IPS-15b (cell line): ENCODE measurements around the gene UBASH3A.

Experiments
- H3K27me3 ChIP-seq: one replicate; pipeline ENCODE4 v1.6.1; 2013; ENCODE audit warnings: low read length; ENCODE audit not compliant: control insufficient read depth, insufficient read depth
- H3K36me3 ChIP-seq: one replicate; pipeline ENCODE4 v1.6.1; 2013; ENCODE audit warnings: low read length; ENCODE audit not compliant: control insufficient read depth, insufficient read depth
- H3K4me1 ChIP-seq: one replicate; pipeline ENCODE4 v1.6.1; 2013; ENCODE audit warnings: mild to moderate bottlenecking, low read length; ENCODE audit not compliant: control insufficient read depth, insufficient read depth
- H3K4me3 ChIP-seq: one replicate; pipeline ENCODE4 v1.5.1; 2013; ENCODE audit warnings: low read depth, low read length
- H3K9ac ChIP-seq: one replicate; pipeline ENCODE4 v1.6.1; 2013; ENCODE audit warnings: low read depth, mild to moderate bottlenecking, low read length
- H3K9me3 ChIP-seq: one replicate; pipeline ENCODE4 v1.6.1; 2013; ENCODE audit warnings: mild to moderate bottlenecking, low read length; ENCODE audit not compliant: control insufficient read depth, insufficient read depth

Gene UBASH3A

DNA sequence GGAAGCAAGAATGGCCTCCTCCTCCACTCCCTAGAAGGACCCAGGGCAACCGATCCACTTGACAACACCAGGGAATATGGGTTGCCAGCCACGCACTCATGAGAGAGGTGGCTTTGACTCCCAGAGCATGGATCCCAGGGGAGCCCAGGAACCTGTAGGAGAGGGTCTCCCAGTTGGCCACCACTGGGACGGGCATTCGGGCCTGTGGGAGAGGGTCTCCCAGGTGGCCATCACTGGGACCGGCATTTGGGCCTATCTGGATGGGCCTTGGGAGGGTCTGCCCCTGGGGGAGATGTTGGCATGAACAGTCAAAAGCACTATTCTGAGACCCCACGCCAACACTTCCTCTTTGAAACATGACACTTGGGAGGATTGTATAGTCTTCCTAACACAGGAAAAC is 37.9 kb upstream of the UBASH3A start:
- no peak overlapping the region for H3K9ac ChIP-seq
- no peaks in the 10 kb centered on the region for H3K9me3 ChIP-seq
- no peak overlapping the region for H3K4me3 ChIP-seq
- no peaks in the 10 kb centered on the region for H3K27me3 ChIP-seq
- H3K36me3 ChIP-seq: no peaks in the 10 kb centered on the region
- no peaks in the 10 kb centered on the region for H3K4me1 ChIP-seq

DNA sequence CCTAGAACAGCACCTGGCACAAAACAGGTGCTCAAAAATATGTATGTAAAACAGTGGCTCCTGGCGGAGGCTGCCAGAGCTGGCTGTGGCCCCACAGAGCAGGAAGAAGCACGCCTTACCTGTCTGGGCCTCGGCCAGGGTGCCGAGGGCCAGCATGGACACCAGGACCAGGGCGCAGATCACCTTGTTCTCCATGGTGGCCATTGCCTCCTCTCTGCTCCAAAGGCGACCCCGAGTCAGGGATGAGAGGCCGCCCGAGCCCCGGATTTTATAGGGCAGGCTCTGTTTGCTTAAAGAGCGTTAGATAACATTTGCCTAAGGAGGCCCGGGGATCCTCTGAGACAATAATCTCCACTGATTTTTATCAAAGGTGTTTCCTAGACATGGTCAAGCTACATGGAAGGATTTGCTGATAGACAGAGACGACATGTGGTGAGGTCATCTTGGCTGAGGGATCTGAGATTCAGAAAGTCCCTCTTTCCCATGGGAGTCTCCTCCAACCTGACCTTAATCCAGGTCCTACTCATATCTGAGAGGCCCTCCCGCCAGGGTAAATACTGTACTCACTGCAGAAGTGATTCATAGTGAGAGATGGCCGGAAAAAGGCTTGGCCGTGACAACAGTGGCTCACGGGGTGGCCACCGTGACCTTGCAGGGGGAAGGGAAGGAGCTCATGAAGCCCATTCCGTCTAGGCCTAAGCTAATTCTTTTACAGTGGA is 37.3 kb upstream of the UBASH3A start, which contains the start of gene TFF1:
Gene TFF1, minus strand, starts transcription at position 244 of the 719 bp plus-strand sequence. Its CDS starts 40 bp downstream, at position 204.
- Histone ChIP-seq H3K36me3 (no peaks in the 10 kb centered on the region), H3K9me3 (no peaks in the 10 kb centered on the region), H3K4me3 (no peak within 1 kb of the TSS), H3K9ac (no peak within 1 kb of the TSS), H3K4me1 (no peaks in the 10 kb centered on the region), H3K27me3 (no peaks in the 10 kb centered on the region)

DNA sequence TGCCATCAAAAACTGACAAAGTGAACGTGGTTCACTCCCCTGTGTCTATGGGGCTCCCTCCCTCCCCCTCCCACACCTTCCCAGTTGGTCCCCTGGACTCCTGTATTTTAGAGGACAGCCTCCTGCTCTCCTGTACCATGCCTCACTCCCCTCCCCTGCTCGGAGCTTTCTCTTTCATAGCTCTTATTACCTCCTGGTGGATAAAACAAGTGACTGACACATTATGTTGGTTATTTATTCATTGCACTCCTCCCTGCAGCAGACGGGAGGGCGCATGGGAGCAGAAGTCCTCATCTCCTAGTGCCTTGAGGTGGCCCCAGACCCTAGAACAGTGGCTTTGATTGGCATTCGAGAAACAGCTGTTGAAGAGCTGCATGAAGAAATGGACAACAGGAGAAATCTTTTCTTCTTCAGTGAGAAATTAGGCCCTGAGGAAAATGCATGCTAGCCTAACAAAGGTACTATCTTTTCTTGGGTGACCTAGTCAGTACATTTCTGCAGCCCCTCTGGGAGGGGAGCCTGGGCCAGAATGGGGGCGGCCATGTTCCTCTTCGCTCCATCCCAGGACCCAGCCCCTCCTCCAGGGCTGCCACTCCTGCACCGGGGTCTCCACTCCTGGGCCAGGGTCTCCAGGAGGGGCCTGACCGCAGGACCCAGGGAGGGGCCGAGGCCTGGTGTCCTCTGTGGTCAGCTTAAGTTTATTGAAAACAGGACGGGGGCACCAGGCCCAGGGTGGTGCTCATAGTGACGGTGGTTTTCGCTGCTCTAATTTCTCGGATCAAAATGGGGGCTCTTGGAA is 36.1 kb upstream of the UBASH3A start:
- H3K9ac ChIP-seq: no peak overlapping the region
- no peaks in the 10 kb centered on the region for H3K36me3 ChIP-seq
- no peak overlapping the region for H3K4me3 ChIP-seq
- no peaks in the 10 kb centered on the region for H3K9me3 ChIP-seq
- no peaks in the 10 kb centered on the region for H3K27me3 ChIP-seq
- no peaks in the 10 kb centered on the region for H3K4me1 ChIP-seq

DNA sequence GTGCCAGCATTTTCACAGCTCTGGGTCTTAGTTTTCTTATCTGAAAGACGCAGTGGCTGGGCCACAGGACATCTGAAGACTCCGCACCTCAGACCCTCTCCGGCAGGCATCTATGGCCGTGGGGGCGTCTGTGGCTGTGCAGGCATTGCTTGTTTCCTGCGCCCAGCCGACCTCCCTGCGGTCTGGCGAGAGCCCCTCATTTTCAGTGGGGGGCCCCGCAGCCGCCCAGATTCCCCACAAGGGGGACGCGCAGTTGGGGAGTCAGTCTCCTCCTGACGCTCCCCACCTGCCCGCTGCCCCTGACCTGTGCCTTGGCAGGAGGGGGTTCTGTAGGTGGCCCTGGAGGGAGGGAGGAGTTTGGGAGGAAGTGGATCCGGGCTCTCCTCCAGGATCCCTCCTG is 33.9 kb upstream of the UBASH3A start:
- Histone ChIP-seq H3K4me3 (no peak overlapping the region), H3K27me3 (no peaks in the 10 kb centered on the region), H3K9me3 (no peaks in the 10 kb centered on the region), H3K9ac (no peak overlapping the region), H3K36me3 (no peaks in the 10 kb centered on the region), H3K4me1 (no peaks in the 10 kb centered on the region)

DNA sequence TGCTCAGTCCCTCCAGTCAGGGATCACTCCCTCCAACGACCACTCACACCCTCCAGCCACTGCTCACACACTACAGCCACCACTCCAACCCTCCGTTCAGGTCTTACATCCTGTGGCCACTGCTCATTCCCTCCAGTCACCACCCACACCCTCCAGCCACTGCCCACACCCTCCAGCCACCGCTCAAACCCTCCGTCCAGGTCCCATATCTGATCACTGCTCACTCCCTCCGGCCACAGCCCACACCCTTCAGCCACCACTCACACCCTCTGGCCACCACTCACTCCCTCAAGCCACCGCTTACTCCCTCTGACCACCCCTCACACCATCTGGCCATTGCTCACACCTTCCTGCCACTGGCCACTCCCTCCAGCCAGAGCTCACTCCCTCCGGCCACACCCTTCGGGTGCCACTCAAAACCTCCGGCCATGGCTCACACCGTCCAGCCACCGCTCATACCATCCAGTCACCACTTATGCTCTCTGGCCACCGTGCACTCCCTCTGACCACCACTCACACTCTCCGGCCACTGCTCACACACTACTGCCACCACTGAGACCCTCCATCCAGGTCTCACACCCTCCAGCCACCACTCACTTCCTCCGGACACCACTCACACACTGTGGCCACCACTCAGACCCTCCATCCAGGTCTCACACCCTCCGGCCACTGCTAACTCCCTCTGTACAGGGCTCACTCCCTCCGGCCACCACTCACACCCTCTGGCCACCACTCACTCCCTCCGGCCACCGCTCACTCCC is 32.6 kb upstream of the UBASH3A start:
- Histone ChIP-seq H3K9ac (no peak overlapping the region), H3K36me3 (no peaks in the 10 kb centered on the region), H3K27me3 (no peaks in the 10 kb centered on the region), H3K9me3 (no peaks in the 10 kb centered on the region), H3K4me1 (peaks cover 2% of the 10 kb centered on the region), H3K4me3 (no peak overlapping the region)

DNA sequence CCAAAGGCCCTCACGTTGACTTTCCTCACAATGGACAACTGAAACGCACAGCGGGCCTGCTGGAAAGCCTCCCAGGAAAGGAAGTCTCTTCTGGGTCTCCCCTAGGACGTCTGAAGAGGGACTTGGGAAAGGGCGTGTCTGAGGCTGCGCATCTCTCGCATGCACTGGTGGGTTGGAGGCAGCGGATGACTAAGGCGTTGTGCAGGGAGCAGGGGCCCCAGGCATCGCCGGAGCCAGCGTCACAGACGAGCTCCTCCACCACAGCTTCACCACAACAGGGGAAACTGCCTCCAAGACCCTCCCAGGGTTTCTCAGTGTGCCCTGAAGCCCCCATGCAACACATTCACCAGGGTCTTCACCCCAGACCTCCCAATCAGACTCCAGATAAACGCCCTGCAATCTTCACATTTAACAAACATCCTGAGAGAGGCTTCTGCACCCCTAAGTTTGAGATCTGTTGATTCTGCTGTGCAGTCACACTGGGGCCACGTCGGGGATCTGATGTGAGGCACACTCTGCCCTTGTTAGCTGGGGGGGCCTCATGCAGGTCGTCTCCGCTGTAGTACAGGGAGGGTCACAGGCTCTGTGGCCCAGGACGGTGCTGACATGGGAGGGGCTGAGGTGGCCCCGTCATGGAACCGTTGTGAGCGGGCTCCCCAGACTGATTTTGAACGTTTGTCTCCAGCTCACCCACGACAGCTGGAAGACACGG is 30.4 kb upstream of the UBASH3A start:
- Histone ChIP-seq H3K27me3 (no peaks in the 10 kb centered on the region), H3K4me3 (no peak overlapping the region), H3K36me3 (no peaks in the 10 kb centered on the region), H3K9me3 (no peaks in the 10 kb centered on the region), H3K4me1 (peaks cover 2% of the 10 kb centered on the region), H3K9ac (no peak overlapping the region)

DNA sequence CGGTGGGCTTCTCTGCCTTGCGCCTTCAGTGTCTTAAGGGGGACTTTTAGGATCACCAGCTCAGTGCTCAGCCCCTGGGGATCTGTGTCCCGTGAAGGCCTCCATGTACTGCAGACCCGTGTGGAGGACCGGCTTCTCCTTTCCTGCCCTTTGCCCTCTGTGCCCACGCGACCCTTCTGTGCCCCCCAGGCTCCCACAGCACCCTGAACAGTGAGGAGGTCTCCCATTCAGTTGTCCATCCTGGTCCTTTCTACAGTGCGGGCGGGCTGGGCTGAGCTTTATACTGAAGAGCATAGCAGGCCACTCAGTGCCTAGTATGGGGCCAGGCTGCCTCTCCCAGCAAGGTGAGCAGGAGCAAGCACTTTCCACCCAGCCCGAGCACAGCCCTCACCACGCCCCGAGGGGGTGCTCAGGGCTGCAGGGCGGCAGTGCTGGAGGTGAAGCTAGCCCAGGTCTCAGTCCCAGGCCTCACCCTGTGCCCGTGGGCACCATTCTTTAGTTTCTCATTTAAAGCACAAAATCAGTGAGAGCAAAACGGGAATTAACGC is 29.7 kb upstream of the UBASH3A start:
- Histone ChIP-seq H3K36me3 (no peaks in the 10 kb centered on the region), H3K4me3 (no peak overlapping the region), H3K4me1 (peaks cover 2% of the 10 kb centered on the region), H3K9me3 (no peaks in the 10 kb centered on the region), H3K27me3 (no peaks in the 10 kb centered on the region), H3K9ac (no peak overlapping the region)

DNA sequence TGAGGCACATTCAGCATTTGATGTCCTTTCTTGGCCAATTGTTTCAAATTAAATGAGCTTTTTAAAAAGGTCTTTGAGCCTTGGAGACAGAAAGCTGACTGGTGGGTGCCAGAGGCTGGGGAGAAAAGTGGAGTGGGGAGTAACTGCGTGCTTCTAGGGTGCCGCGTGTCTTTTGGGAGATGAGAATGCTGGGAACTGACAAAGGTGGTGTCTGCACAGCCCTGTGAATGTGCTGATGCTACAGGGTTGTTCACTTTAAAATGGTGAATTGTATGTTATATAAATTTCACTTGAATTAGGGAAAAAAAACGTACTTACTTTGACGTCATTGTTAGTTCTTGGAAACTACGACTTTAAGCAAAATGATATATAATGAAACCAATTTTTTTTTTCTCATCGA is 29.2 kb upstream of the UBASH3A start:
- Histone ChIP-seq H3K9me3 (no peaks in the 10 kb centered on the region), H3K36me3 (no peaks in the 10 kb centered on the region), H3K4me3 (no peak overlapping the region), H3K4me1 (peaks cover 2% of the 10 kb centered on the region), H3K27me3 (no peaks in the 10 kb centered on the region), H3K9ac (no peak overlapping the region)

DNA sequence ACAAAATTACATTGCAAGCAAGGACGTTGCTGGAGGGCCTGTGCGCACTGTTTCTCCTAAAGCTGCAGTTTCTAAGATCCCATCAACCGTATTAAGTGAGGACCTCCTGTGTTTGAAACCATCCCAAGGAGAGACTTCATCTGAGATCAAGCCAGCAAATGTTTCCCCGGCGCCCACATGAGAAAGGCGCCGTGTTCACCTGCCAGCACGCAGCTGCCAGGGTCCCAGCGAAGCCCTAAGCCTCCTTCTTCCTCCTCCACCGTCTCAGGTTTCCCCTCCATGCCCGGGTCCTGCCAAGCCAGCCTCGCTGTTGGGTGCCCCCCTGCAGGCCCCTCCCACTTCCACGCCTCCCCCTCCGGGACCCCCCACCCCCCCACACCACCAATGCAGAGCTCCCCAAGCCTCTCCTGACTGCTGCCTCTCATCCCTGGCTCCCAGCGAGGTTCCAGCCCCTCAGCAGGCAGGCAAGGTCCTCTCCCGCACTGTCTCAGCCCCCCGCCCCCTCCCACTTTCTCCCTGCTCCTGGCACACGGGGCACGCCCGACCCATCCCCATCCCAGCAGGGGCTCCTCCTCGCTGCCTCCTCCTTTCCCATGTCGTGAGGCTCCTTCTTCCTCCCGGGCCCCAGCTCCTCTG is 28.7 kb upstream of the UBASH3A start:
- no peaks in the 10 kb centered on the region for H3K36me3 ChIP-seq
- peaks cover 2% of the 10 kb centered on the region for H3K4me1 ChIP-seq
- H3K9me3 ChIP-seq: no peaks in the 10 kb centered on the region
- H3K4me3 ChIP-seq: no peak overlapping the region
- H3K9ac ChIP-seq: no peak overlapping the region
- H3K27me3 ChIP-seq: no peaks in the 10 kb centered on the region

DNA sequence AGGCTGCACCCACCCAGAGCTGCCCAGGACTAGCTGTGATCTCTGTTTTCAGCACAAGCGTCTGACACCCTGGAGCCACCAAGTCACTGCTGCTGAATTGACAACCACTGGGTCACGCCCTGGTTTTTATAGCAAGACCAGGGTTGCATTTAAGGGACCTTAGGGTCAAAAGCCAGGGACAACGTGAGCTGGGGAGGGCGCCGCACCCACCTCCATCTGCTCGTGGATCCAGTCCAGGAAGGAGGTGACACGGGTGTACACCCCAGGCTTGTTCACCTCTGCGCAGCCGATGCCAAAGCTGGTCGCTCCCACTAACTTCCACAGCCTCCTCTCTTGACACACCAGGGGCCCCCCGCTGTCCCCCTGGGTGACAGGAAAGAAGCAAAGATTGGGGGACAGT is 28.2 kb upstream of the UBASH3A start:
- no peak overlapping the region for H3K4me3 ChIP-seq
- H3K4me1 ChIP-seq: peaks cover 2% of the 10 kb centered on the region
- no peaks in the 10 kb centered on the region for H3K9me3 ChIP-seq
- no peaks in the 10 kb centered on the region for H3K27me3 ChIP-seq
- H3K36me3 ChIP-seq: no peaks in the 10 kb centered on the region
- H3K9ac ChIP-seq: no peak overlapping the region

DNA sequence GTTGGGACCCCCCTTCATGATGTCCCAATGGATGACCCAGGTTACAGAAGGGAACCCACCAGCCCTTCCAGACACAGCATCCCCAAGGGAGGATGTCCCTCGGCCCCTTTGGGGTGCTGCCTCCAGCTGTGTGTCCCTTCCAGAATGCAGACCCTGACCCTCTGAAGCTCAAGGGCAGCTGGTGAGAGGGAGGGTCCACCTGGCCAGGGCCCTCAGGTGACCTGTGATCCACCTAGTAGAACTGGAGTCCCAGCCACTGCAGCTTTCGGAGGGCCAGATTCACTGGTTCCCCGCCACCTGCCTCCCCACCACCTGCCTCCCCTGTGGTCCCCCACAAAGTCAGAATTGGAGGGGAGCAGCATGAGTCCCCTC is 27.8 kb upstream of the UBASH3A start:
- Histone ChIP-seq H3K27me3 (no peaks in the 10 kb centered on the region), H3K9ac (no peak overlapping the region), H3K4me3 (no peak overlapping the region), H3K9me3 (no peaks in the 10 kb centered on the region), H3K4me1 (peaks cover 2% of the 10 kb centered on the region), H3K36me3 (no peaks in the 10 kb centered on the region)
